Right lobe of liver (tissue), 6 donors: ENCODE data around the gene AQP12A. TPM values are rescaled to one million over a fixed set of nuclear protein-coding genes. Genes with fewer than 3 reads are reported as not detected.

ENCODE experiments used
- ATAC-seq, 4 donors: fragments of 200-7000 bp; cut with Tn5 transposase; one replicate each; pipeline ENCODE4 v1.9.1; 2020; ENCODE audit warnings: mild to moderate bottlenecking in 4 of 4, moderate library complexity in 4 of 4
- DNase-seq, 3 donors: peaks; one replicate each; pipeline ENCODE4 v3.0.0-alpha.2; 2020
- H3K27ac ChIP-seq, 3 donors: fragments of 200-600 bp; one replicate each; pipeline ENCODE4 v1.8.0; 2022
- H3K27me3 ChIP-seq, 2 donors: fragments of 200-600 bp; one replicate each; pipeline ENCODE4 v1.8.0; 2022
- H3K36me3 ChIP-seq, 4 donors: fragments of 200-600 bp; sonication (generic) in 1 of 4; one replicate each; pipeline versions ENCODE4 v1.5.1 to v1.8.0; 2017 to 2022; ENCODE audit warnings: control low read depth in 1 of 4
- H3K4me1 ChIP-seq, 4 donors: fragments of 200-600 bp; sonication (generic) in 1 of 4; one replicate each; pipeline versions ENCODE4 v1.5.1 to v1.8.0; 2017 to 2022; ENCODE audit warnings: control low read depth in 1 of 4
- H3K4me3 ChIP-seq, 3 donors: fragments of 200-600 bp; one replicate each; pipeline ENCODE4 v1.8.0; 2022
- H3K9me3 ChIP-seq, 4 donors: fragments of 200-600 bp; sonication (generic) in 1 of 4; one replicate each; pipeline versions ENCODE4 v1.5.1 to v1.8.0; 2017 to 2022; ENCODE audit warnings: control low read depth in 1 of 4
- POLR2A ChIP-seq: fragments of 450-650 bp; IDR thresholded peaks from one replicate; pipeline ENCODE4 v1.6.1; 2017; ENCODE audit warnings: antibody characterized with exemption, mild to moderate bottlenecking
- WGBS: methylation state at CpG from one replicate; pipeline ENCODE4 v1.1.6; 2018; ENCODE audit warnings: low coverage, low lambda C conversion rate; ENCODE audit not compliant: insufficient coverage; ENCODE audit errors: missing lambda C conversion rate; 5-methylcytosine and 5-hydroxymethylcytosine counted together
- intact Hi-C, 2 donors: fragments of 100-400 bp; cut with DNase I; formaldehyde crosslinking; loops; one replicate each; pipeline versions ENCODE4 v1.11.2 to v1.14.1; 2022
- total RNA-seq, 6 experiments: library from RNA; depleted of rRNA in 2 of 6; stranded (reverse); fragments of >200 nt in 2 of 6; fragmentation: NEBNext Ultra II Directional in 3 of 6; extraction: Animal tissue kit (Norgen Biotek cat#: 25700) in 3 of 6; gene quantifications; one replicate each; pipeline versions ENCODE4 v1.1.0 to v1.2.4, GENCODE V29; 2016 to 2023
- TF ChIP-seq, protein P1 (sequence below), 4 donors: fragments of 200-600 bp in 3 of 4; fragments of 450-650 bp in 1 of 4; IDR thresholded peaks; one replicate each; pipeline versions ENCODE4 v1.5.1 to v1.8.0; 2016 to 2022; ENCODE audit warnings: antibody characterized with exemption in 4 of 4, mild to moderate bottlenecking in 2 of 4
- donor health status: DM: no; HTN: yes; CAD: no.
- donor health status: DM: no; HTN: no; CAD: no.
- donor health status: DM: no; HTN: no; CAD: no.
- donor health status: DM: no; HTN: yes; CAD: no.
- donor health status: DM: no; HTN: yes; CAD: no.

Gene AQP12A
- total RNA-seq, 6 experiments from 2014 or later: not detected

DNA sequence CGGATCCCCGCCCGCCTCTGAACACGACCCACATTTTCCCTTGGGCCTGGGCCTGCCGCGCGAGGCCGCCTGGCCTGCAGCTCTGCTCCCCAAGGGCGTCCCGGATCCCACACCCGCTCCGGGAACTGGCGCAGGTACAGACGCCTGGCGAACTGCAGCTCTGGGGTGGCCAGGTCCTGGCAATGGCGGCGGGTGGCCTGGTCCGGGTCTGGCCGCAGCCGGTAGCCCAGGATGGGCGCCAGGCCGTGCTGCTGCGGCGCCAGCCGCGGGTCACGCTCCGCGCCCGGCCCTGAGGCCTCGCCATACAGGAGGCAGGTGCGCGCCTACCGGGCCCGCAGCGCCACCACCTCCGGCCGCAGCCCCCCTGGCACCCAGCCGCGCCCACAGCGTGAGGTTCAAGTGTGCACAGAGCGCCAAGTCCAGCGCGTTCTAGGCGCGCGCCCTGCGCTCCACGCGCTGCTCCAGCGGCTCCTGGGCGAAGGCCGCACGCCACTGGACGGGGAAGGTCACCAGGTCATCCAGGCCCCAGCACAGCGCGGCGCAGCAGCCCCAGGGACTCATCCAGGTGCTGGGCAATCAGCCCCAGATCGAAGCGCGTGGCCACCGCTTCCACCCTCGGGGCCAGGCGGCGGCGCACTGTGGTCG is 9.5 kb downstream of the AQP12A start:
- H3K4me1 ChIP-seq: no peaks in the 10 kb centered on the region
- WGBS: no CpG with 5 or more reads among the region's 67 CpGs
- no peak overlapping the region for H3K4me3 ChIP-seq
- no peaks in the 10 kb centered on the region for H3K36me3 ChIP-seq
- ATAC-seq: no peak
- H3K27me3 ChIP-seq: no peaks in the 10 kb centered on the region
- peak in 2 of 3 donors; percentile 10 to 46 for DNase-seq
- H3K27ac ChIP-seq: no peak overlapping the region
- intact Hi-C loops: no loop called here
- H3K9me3 ChIP-seq: no peaks in the 10 kb centered on the region
- TF ChIP-seq POLR2A: no peak
- TF ChIP-seq, protein P1, sequence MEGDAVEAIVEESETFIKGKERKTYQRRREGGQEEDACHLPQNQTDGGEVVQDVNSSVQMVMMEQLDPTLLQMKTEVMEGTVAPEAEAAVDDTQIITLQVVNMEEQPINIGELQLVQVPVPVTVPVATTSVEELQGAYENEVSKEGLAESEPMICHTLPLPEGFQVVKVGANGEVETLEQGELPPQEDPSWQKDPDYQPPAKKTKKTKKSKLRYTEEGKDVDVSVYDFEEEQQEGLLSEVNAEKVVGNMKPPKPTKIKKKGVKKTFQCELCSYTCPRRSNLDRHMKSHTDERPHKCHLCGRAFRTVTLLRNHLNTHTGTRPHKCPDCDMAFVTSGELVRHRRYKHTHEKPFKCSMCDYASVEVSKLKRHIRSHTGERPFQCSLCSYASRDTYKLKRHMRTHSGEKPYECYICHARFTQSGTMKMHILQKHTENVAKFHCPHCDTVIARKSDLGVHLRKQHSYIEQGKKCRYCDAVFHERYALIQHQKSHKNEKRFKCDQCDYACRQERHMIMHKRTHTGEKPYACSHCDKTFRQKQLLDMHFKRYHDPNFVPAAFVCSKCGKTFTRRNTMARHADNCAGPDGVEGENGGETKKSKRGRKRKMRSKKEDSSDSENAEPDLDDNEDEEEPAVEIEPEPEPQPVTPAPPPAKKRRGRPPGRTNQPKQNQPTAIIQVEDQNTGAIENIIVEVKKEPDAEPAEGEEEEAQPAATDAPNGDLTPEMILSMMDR (IDR thresholded peaks at IDR 0.05): no peak

DNA sequence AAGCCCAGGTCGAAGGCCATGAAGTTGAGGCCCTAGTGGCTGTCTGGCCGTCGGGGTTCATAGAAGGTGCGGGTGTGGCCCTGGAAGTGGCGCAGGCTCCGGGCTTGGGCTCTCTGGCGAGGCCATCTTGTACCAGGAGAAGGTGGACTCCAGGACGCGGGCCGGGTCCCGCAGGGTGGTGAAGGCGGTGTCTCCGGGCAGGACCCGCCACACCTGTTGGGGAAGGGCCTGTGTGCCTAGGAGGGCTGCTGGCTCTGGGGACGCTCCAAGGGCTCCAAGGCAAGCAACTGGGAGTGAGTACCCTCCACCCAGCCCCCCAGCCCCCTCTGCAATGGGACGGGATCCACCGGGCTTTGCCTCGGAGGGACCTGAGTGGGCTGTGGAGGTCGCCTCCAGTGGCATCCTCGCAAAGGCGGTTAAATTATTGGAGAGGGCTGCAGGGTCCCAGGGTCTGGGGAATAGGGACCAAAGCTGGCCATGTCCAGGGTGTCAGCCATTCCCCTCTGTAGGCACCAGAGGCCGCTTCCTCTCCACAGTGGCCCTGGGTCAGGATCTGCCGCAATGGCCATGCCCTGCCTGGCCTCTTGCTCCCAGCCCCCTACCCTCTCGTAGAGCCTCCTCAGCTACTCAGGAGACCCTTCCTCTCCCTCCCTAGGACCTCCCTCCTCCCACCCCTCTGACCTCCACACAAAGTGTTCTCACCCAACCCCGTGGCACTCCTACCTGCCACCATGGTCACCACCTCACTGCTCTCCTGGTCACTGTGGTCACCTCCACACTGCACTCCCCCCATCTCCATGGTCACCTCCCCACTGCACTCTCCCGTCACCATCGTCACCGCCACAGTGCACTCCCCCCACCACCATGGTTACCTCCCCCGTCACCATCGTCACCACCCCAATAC is 10.3 kb downstream of the AQP12A start:
- Histone ChIP-seq H3K4me3 (no peak overlapping the region), H3K4me1 (no peaks in the 10 kb centered on the region), H3K36me3 (no peaks in the 10 kb centered on the region), H3K27ac (no peak overlapping the region), H3K27me3 (no peaks in the 10 kb centered on the region), H3K9me3 (no peaks in the 10 kb centered on the region)
- ATAC-seq (no peak), DNase-seq (peak in 2 of 3 donors; percentile 18 to 22)
- no peak for TF ChIP-seq POLR2A
- TF ChIP-seq, protein P1 (IDR thresholded peaks at IDR 0.05): no peak
- intact Hi-C loops: no loop called here
- 72% methylated on average over 8 of the region's 30 CpGs for WGBS

DNA sequence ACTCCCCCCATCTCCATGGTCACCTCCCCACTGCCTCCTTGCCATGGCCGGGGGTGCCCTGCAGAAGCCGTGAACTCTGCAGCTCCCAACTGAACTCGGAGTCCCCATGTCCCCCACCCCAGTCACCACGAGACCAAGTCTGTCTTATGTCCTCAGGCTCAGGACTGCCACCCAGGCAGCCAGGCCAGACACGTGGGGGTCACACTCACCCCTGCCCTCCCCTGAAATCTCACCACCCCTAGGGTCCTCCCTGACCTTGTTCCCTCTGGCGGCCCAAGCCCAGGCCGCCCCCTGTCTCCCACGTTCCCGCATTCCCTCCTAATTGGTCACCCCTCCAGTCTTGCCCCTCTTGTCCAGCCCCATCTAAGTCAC is 11.0 kb downstream of the AQP12A start:
- Histone ChIP-seq H3K4me3 (no peak overlapping the region), H3K9me3 (no peaks in the 10 kb centered on the region), H3K27me3 (no peaks in the 10 kb centered on the region), H3K4me1 (no peaks in the 10 kb centered on the region), H3K36me3 (no peaks in the 10 kb centered on the region), H3K27ac (no peak overlapping the region)
- no peak for TF ChIP-seq POLR2A
- TF ChIP-seq, protein P1 (IDR thresholded peaks at IDR 0.05): no peak
- no peak for ATAC-seq
- DNase-seq: peak in 2 of 3 donors; percentile 14 to 48
- 63% methylated on average over 9 of the region's 9 CpGs for WGBS
- intact Hi-C loops: no loop called here

DNA sequence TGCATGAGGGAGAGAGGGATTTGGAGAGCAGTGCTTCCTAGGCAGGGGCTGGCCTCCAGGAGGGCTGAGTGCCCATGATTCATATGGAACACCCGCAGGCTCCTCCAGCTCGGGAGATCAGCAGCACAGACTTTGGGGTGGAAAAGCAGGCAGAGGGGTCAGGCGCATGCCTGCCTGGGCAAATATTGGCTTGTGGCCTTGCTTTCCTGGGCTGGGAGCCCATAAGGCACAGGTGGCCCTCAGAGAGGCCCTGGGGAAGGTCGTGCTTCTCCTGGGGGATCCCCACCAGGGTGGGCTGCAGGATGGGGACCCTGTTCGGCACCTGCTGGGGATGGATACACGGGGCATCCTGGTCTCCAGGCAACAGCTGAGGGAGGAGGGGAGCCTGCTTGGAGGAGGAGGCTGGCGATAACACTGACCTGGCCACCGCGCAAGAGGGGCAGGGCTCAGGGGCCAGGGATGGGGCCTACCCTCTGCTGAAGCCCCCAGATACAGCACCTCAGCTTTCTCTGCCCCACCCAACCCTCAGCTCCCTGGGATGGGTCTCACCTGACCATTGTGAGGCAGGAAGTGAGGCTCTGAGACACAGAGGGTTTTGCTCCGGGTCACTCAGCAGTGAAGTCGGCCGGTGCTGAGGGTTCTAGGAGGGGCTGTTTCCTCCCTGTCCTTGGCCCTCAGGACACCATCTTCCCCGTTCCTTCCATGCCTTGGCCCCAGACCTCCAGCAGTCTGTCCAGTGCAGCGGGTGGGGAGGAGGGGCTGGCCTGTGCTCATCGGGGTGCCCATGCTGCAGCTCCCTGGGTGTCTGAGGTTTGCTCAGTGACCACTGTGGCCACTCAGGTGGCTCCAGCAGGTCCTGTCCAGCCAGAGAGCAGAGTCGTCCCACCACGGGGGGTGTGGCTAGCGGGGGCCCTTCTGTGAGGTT is 12.0 kb downstream of the AQP12A start:
- WGBS: 23% methylated on average over 4 of the region's 18 CpGs

More for the DNA sequence above, 12.0 kb downstream of the AQP12A start:
- Histone ChIP-seq H3K4me3 (no peak overlapping the region), H3K27ac (no peak overlapping the region), H3K4me1 (no peaks in the 10 kb centered on the region), H3K9me3 (no peaks in the 10 kb centered on the region), H3K36me3 (no peaks in the 10 kb centered on the region), H3K27me3 (no peaks in the 10 kb centered on the region)
- peak in 2 of 3 donors; percentile 11 to 45 for DNase-seq
- intact Hi-C loops: no loop called here
- ATAC-seq: peak in 1 of 4 donors; percentile 7
- no peak for TF ChIP-seq POLR2A
- TF ChIP-seq, protein P1 (IDR thresholded peaks at IDR 0.05): no peak
